CD14-positive monocyte (primary cell): ENCODE results near the gene CHD2. TPM values are rescaled to one million over a fixed set of nuclear protein-coding genes. Genes with fewer than 3 reads are reported as not detected.
A peak's percentile ranks its signal among the peaks of the same experiment; 100 is the strongest.

ENCODE experiments used
- DNase-seq, 3 donors: peaks; one replicate each; pipeline ENCODE4 v3.0.0-alpha.2; 2011 to 2022
- H2AFZ ChIP-seq: 2 replicates; pipeline ENCODE4 v1.6.0; 2012; ENCODE audit warnings: mild to moderate bottlenecking, low read depth, low read length, inconsistent platforms; ENCODE audit not compliant: insufficient read depth, poor library complexity, severe bottlenecking
- H3K27ac ChIP-seq, 2 donors: 1 replicate in 1 of 2; 2 replicates in 1 of 2; pipeline ENCODE4 v1.5.1; 2012 to 2013; ENCODE audit warnings: low read length in 2 of 2, control low read depth in 1 of 2, inconsistent platforms in 1 of 2, low read depth in 1 of 2, mild to moderate bottlenecking in 1 of 2
- H3K27me3 ChIP-seq, 2 donors: one replicate each; pipeline versions ENCODE4 v1.6.0 to v1.6.1; 2011 to 2013; ENCODE audit warnings: low read length in 2 of 2; ENCODE audit not compliant: control insufficient read depth in 2 of 2, insufficient read depth in 2 of 2
- H3K36me3 ChIP-seq, 2 donors: replicated peaks in 1 of 2; 1 replicate in 1 of 2; 2 replicates in 1 of 2; pipeline versions ENCODE4 v1.5.1 to v1.6.1; 2012 to 2013; ENCODE audit warnings: low read length in 2 of 2, control low read depth in 1 of 2, inconsistent platforms in 1 of 2, mild to moderate bottlenecking in 1 of 2; ENCODE audit not compliant: insufficient read depth in 2 of 2, control insufficient read depth in 1 of 2
- H3K4me1 ChIP-seq, 2 donors: 1 replicate in 1 of 2; 2 replicates in 1 of 2; pipeline versions ENCODE4 v1.5.1 to v1.6.1; 2012 to 2013; ENCODE audit warnings: low read length in 2 of 2, control low read depth in 1 of 2, inconsistent platforms in 1 of 2, mild to moderate bottlenecking in 1 of 2, moderate library complexity in 1 of 2; ENCODE audit not compliant: insufficient read depth in 2 of 2, control insufficient read depth in 1 of 2
- H3K4me2 ChIP-seq: replicated peaks from 2 replicates; pipeline ENCODE3; 2012; ENCODE audit warnings: low read length, moderate library complexity, mild to moderate bottlenecking; ENCODE audit not compliant: poor library complexity, severe bottlenecking; ENCODE audit errors: extremely low read depth
- H3K4me3 ChIP-seq, 3 experiments: fragments of 200-600 bp in 1 of 3; sonication (generic) in 1 of 3; replicated peaks in 1 of 3; 1 replicate in 2 of 3; 2 replicates in 1 of 3; pipeline ENCODE4 v1.5.1; 2011 to 2013; ENCODE audit warnings: low read length in 3 of 3, mild to moderate bottlenecking in 3 of 3, control low read depth in 2 of 3, low read depth in 2 of 3, inconsistent platforms in 1 of 3, moderate library complexity in 1 of 3
- H3K79me2 ChIP-seq: 2 replicates; pipeline ENCODE4 v1.6.0; 2012; ENCODE audit warnings: mild to moderate bottlenecking, control low read depth, inconsistent platforms, low read length, moderate library complexity; ENCODE audit not compliant: insufficient read depth
- H3K9ac ChIP-seq: 2 replicates; pipeline ENCODE4 v1.6.0; 2017; ENCODE audit warnings: low read length, mild to moderate bottlenecking; ENCODE audit not compliant: insufficient read depth, poor library complexity, severe bottlenecking
- H3K9me3 ChIP-seq, 2 donors: replicated peaks in 1 of 2; 1 replicate in 1 of 2; 2 replicates in 1 of 2; pipeline versions ENCODE4 v1.5.1 to v1.6.1; 2012 to 2013; ENCODE audit warnings: low read length in 2 of 2, control low read depth in 1 of 2; ENCODE audit not compliant: control insufficient read depth in 1 of 2, insufficient read depth in 1 of 2
- H4K20me1 ChIP-seq: 2 replicates; pipeline ENCODE4 v1.6.0; 2012; ENCODE audit warnings: mild to moderate bottlenecking, low read length, control low read depth, moderate library complexity; ENCODE audit not compliant: insufficient read depth
- H3K27ac Mint-ChIP-seq, 7 donors: one replicate each; pipeline ENCODE4 v1.8.0; 2020; ENCODE audit warnings: mild to moderate bottlenecking in 7 of 7, mixed read lengths in 7 of 7, moderate library complexity in 6 of 7, inconsistent platforms in 2 of 7
- H3K27me3 Mint-ChIP-seq, 3 donors: one replicate each; pipeline ENCODE4 v1.8.0; 2021 to 2022; ENCODE audit warnings: low read depth in 3 of 3, mild to moderate bottlenecking in 3 of 3, mixed read lengths in 3 of 3, moderate library complexity in 3 of 3, inconsistent platforms in 1 of 3
- H3K36me3 Mint-ChIP-seq, 2 donors: one replicate each; pipeline ENCODE4 v1.8.0; 2020; ENCODE audit warnings: mixed read lengths in 2 of 2, inconsistent platforms in 1 of 2, mild to moderate bottlenecking in 1 of 2
- H3K4me1 Mint-ChIP-seq: one replicate; pipeline ENCODE4 v1.8.0; 2020; ENCODE audit warnings: mild to moderate bottlenecking, mixed read lengths
- H3K4me3 Mint-ChIP-seq, 2 donors: one replicate each; pipeline ENCODE4 v1.8.0; 2020; ENCODE audit warnings: mild to moderate bottlenecking in 2 of 2, mixed read lengths in 2 of 2, moderate library complexity in 1 of 2
- H3K9me3 Mint-ChIP-seq, 7 donors: one replicate each; pipeline ENCODE4 v1.8.0; 2020 to 2022; ENCODE audit warnings: mixed read lengths in 7 of 7, mild to moderate bottlenecking in 6 of 7, moderate library complexity in 6 of 7, inconsistent platforms in 2 of 7
- WGBS: methylation state at CpG from one replicate; pipeline ENCODE4 v1.1.5; 2013; ENCODE audit warnings: missing lambda C conversion rate; ENCODE audit not compliant: insufficient coverage; 5-methylcytosine and 5-hydroxymethylcytosine counted together
- intact Hi-C, 2 donors: fragments of 100-400 bp; cut with micrococcal nuclease; formaldehyde crosslinking; loops; one replicate each; pipeline versions ENCODE4 v1.15.0 to v1.15.1; 2023
- polyA plus RNA-seq, 3 donors: library from polyadenylated mRNA; depleted of rRNA in 1 of 3; unstranded in 2 of 3; stranded (reverse) in 1 of 3; fragments of 300-500 nt in 2 of 3; fragments of >200 nt in 1 of 3; fragmentation: Illumina TruSeq in 2 of 3; gene quantifications; 1 replicate in 2 of 3; 2 replicates in 1 of 3; pipeline ENCODE4 v1.2.3, GENCODE V29; 2012 to 2021
- TF ChIP-seq, protein P1 (sequence below): fragments of 200-600 bp; IDR thresholded peaks from one replicate; pipeline ENCODE4 v1.8.0; 2022; ENCODE audit warnings: antibody characterized with exemption, mild to moderate bottlenecking

Gene CHD2
- polyA plus RNA-seq, 3 donors: 9.6 to 61.2 (median 11.4) TPM

DNA sequence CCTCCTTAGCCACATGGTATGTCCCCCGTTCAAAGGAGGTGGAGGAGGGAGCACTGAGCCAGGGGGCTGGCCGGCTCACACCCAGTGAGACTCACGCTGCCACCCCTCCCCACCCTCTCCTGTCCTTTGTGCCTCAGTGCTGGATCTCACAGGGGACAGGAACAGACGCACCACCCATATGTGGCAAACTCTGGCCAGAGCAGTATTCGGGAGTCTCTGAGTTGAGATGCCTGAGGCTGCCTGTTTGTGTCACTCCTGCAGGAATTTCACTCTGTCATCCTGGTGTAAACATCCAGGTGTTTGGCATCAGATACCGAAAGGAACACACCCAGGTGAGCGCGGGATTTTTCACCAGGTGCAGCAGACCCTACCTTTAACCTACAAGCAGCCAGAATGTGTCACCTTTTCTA lies 163.1 kb downstream of the CHD2 start:
- 96% methylated on average over 5 of the region's 8 CpGs for WGBS
- H3K4me1 Mint-ChIP-seq: peaks cover 6% of the 10 kb centered on the region

DNA sequence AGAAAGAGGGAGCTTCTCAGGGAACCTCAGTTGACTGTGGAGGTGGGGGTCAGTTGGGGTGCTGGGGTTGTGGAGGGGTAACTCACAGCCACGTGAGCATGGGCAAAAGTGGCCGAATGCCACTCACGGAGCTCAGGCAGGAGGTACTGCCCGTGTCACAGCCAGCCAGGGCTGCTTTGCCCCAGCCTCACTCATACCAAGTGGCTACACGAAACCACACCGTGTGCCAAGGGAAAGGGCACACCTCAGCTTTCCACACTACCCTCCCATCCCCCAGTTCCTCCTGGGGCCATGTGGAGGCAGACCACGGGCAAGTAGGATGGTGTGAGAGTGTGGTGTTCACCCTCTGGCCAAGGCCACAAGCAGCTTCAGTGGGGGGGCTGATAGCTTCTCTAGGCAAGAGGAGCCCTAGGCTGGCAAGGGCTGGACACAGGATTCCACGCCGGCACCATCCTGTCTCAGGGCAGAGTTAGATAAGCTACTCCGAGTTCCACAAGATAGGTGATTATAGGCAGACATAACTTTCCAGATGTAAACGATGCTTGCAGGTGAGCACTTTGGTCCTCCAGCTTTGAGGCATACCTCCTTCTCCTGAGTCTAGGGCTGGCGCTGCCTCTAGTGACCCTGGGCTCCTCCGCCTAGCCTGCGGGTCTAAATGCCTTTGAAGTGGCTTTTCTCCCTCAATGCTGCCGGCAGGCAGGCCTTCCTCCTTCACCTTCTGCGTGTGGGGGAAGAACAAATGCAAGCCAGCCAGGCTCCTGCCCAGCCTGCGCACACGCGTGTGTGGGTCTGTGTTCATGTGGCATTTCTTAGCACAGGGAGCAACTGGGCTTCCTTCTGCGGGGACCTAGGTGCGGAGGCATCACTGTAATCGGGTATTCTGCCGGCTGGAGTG lies 163.9 kb downstream of the CHD2 start:
- H3K36me3 ChIP-seq: no peaks in the 10 kb centered on the region
- 69% methylated on average over 12 of the region's 23 CpGs for WGBS
- Mint-ChIP-seq H3K4me3 (peak overlapping the region; percentile 6 to 39), H3K36me3 (no peaks in the 10 kb centered on the region), H3K4me1 (peaks cover 6% of the 10 kb centered on the region), H3K9me3 (no peaks in the 10 kb centered on the region), H3K27ac (no peak overlapping the region), H3K27me3 (peaks cover 12 to 18% (median 12%) of the 10 kb centered on the region in 3 donors)
- no peak overlapping the region for H3K27ac ChIP-seq
- no peak overlapping the region for H3K4me3 ChIP-seq
- no peaks in the 10 kb centered on the region for H4K20me1 ChIP-seq
- intact Hi-C loops: no loop called here
- no peaks in the 10 kb centered on the region for H3K27me3 ChIP-seq
- no peak overlapping the region for H2AFZ ChIP-seq
- no peaks in the 10 kb centered on the region for H3K9me3 ChIP-seq
- H3K79me2 ChIP-seq: no peaks in the 10 kb centered on the region
- no peak overlapping the region for H3K9ac ChIP-seq
- no peak overlapping the region for H3K4me2 ChIP-seq
- TF ChIP-seq, protein P1, sequence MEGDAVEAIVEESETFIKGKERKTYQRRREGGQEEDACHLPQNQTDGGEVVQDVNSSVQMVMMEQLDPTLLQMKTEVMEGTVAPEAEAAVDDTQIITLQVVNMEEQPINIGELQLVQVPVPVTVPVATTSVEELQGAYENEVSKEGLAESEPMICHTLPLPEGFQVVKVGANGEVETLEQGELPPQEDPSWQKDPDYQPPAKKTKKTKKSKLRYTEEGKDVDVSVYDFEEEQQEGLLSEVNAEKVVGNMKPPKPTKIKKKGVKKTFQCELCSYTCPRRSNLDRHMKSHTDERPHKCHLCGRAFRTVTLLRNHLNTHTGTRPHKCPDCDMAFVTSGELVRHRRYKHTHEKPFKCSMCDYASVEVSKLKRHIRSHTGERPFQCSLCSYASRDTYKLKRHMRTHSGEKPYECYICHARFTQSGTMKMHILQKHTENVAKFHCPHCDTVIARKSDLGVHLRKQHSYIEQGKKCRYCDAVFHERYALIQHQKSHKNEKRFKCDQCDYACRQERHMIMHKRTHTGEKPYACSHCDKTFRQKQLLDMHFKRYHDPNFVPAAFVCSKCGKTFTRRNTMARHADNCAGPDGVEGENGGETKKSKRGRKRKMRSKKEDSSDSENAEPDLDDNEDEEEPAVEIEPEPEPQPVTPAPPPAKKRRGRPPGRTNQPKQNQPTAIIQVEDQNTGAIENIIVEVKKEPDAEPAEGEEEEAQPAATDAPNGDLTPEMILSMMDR: no peak
- H3K4me1 ChIP-seq: no peaks in the 10 kb centered on the region
- no peak for DNase-seq

More for the DNA sequence above, 163.1 kb downstream of the CHD2 start:
- no peak overlapping the region for H3K4me2 ChIP-seq
- no peaks in the 10 kb centered on the region for H4K20me1 ChIP-seq
- H3K4me1 ChIP-seq: no peaks in the 10 kb centered on the region
- intact Hi-C loops: no loop called here
- no peak overlapping the region for H3K4me3 ChIP-seq
- H3K27ac ChIP-seq: no peak overlapping the region
- TF ChIP-seq, protein P1: no peak
- Mint-ChIP-seq H3K4me3 (no peak overlapping the region), H3K36me3 (no peaks in the 10 kb centered on the region), H3K9me3 (no peaks in the 10 kb centered on the region), H3K27me3 (peaks cover 12 to 18% (median 12%) of the 10 kb centered on the region in 3 donors), H3K27ac (no peak overlapping the region)
- H3K27me3 ChIP-seq: no peaks in the 10 kb centered on the region
- no peaks in the 10 kb centered on the region for H3K9me3 ChIP-seq
- no peak for DNase-seq
- H2AFZ ChIP-seq: no peak overlapping the region
- no peak overlapping the region for H3K9ac ChIP-seq
- H3K79me2 ChIP-seq: no peaks in the 10 kb centered on the region
- no peaks in the 10 kb centered on the region for H3K36me3 ChIP-seq
